DOHH2 (cell line): ENCODE measurements around the gene LANCL2.

ENCODE experiments used
- H3F3A ChIP-seq: fragments of 200-600 bp; sonication (generic), shearing (Covaris generic); 2 replicates; pipeline ENCODE4 v1.6.0; 2016; ENCODE audit warnings: antibody characterized with exemption, mild to moderate bottlenecking; ENCODE audit not compliant: control insufficient read depth, insufficient read depth
- H3K27ac ChIP-seq: fragments of 200-600 bp; sonication (generic); 2 replicates; pipeline ENCODE4 v1.5.1; 2014; ENCODE audit warnings: low read depth, mild to moderate bottlenecking, low read length, moderate library complexity
- H3K27me3 ChIP-seq: fragments of 200-600 bp; sonication (generic); 2 replicates; pipeline ENCODE4 v1.6.1; 2014; ENCODE audit warnings: mild to moderate bottlenecking, low read length, mixed read lengths; ENCODE audit not compliant: control insufficient read depth
- H3K36me3 ChIP-seq: fragments of 200-600 bp; sonication (generic); 2 replicates; pipeline ENCODE4 v1.6.1; 2014; ENCODE audit warnings: mild to moderate bottlenecking, low read length, moderate library complexity, mixed read lengths; ENCODE audit not compliant: control insufficient read depth
- H3K4me1 ChIP-seq: fragments of 200-600 bp; sonication (generic); 2 replicates; pipeline ENCODE4 v1.6.1; 2014; ENCODE audit warnings: mild to moderate bottlenecking, low read length, mixed read lengths; ENCODE audit not compliant: control insufficient read depth
- H3K4me2 ChIP-seq: fragments of 200-600 bp; sonication (generic); 2 replicates; pipeline ENCODE4 v1.6.0; 2014; ENCODE audit warnings: mild to moderate bottlenecking, low read length, moderate library complexity
- H3K4me3 ChIP-seq: fragments of 200-600 bp; sonication (generic); 2 replicates; pipeline ENCODE4 v1.5.1; 2014; ENCODE audit warnings: mild to moderate bottlenecking, low read length, mixed read lengths
- H3K79me2 ChIP-seq: fragments of 200-600 bp; sonication (generic); 2 replicates; pipeline ENCODE4 v1.6.1; 2014; ENCODE audit warnings: mild to moderate bottlenecking, low read length, mixed read lengths; ENCODE audit not compliant: control insufficient read depth
- H3K9me2 ChIP-seq: fragments of 200-600 bp; sonication (generic); replicated peaks from 2 replicates; pipeline ENCODE4 v1.6.1; 2014; ENCODE audit warnings: mild to moderate bottlenecking, low read length, mixed read lengths; ENCODE audit not compliant: control insufficient read depth
- H3K9me3 ChIP-seq: fragments of 200-600 bp; sonication (generic); 2 replicates; pipeline ENCODE4 v1.6.1; 2014; ENCODE audit warnings: antibody characterized with exemption, low read length, mixed read lengths; ENCODE audit not compliant: control insufficient read depth, insufficient read depth
- H4K20me1 ChIP-seq: fragments of 200-600 bp; sonication (generic); 2 replicates; pipeline ENCODE4 v1.6.0; 2014; ENCODE audit warnings: low read depth, mild to moderate bottlenecking, antibody characterized with exemption, low read length, moderate library complexity; ENCODE audit not compliant: control insufficient read depth, insufficient read depth
- EZH2phosphoT487 ChIP-seq: fragments of 200-600 bp; sonication (generic); IDR thresholded peaks from 2 replicates; pipeline ENCODE4 v1.6.1; 2017; ENCODE audit warnings: borderline replicate concordance, mild to moderate bottlenecking, antibody characterized with exemption, low read length, moderate library complexity, mixed read lengths
- TF ChIP-seq, protein P1 (sequence below): fragments of 200-600 bp; sonication (generic); IDR thresholded peaks from one replicate; pipeline ENCODE4 v1.5.1; 2014; ENCODE audit warnings: antibody characterized with exemption, mild to moderate bottlenecking, low read depth, low read length; ENCODE audit not compliant: poor library complexity, severe bottlenecking

The LANCL2 gene

DNA sequence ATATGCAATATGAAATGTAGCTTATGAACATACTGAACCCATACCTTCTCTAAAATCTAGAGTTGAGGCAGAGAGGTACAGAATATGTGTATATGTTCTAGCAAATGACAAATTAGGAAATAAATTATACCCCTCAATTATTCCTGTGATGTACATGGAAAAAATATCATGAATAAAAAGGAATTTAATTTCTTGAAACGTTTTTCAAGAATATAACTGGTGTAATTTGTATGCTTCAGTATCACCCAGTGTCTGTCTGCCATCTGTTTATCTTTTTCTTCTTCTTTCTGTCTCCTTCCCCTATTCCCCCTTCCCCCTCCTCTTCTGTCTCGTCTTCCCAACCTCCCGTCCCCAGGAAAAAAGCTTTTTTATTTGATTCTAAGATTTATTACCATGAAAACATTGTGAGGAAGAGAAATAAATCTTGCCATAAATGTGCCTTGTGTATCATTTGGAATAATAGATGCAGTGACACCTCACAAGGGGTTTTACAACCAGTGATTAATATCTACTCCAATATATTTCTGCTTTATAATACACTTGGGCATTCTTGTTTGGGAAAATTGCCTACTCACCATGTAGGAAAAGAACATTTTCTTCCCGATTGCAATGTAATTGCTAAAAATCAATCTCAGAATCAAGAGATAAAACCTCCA lies 12.2 kb downstream of the LANCL2 start:
- Histone ChIP-seq H3K27me3 (no peaks in the 10 kb centered on the region), H3K36me3 (peaks cover 2% of the 10 kb centered on the region; the same call in 1 of the 2 replicates), H4K20me1 (no peaks in the 10 kb centered on the region), H3K4me1 (peaks cover 19% of the 10 kb centered on the region), H3K79me2 (peaks cover 21% of the 10 kb centered on the region), H3K4me3 (no peak overlapping the region), H3K9me2 (no peaks in the 10 kb centered on the region), H3F3A (no peaks in the 10 kb centered on the region), H3K9me3 (no peaks in the 10 kb centered on the region), H3K4me2 (no peak overlapping the region), H3K27ac (no peak overlapping the region)
- TF ChIP-seq EZH2phosphoT487, result no peak
- TF ChIP-seq, protein P1, sequence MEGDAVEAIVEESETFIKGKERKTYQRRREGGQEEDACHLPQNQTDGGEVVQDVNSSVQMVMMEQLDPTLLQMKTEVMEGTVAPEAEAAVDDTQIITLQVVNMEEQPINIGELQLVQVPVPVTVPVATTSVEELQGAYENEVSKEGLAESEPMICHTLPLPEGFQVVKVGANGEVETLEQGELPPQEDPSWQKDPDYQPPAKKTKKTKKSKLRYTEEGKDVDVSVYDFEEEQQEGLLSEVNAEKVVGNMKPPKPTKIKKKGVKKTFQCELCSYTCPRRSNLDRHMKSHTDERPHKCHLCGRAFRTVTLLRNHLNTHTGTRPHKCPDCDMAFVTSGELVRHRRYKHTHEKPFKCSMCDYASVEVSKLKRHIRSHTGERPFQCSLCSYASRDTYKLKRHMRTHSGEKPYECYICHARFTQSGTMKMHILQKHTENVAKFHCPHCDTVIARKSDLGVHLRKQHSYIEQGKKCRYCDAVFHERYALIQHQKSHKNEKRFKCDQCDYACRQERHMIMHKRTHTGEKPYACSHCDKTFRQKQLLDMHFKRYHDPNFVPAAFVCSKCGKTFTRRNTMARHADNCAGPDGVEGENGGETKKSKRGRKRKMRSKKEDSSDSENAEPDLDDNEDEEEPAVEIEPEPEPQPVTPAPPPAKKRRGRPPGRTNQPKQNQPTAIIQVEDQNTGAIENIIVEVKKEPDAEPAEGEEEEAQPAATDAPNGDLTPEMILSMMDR, result no peak

DNA sequence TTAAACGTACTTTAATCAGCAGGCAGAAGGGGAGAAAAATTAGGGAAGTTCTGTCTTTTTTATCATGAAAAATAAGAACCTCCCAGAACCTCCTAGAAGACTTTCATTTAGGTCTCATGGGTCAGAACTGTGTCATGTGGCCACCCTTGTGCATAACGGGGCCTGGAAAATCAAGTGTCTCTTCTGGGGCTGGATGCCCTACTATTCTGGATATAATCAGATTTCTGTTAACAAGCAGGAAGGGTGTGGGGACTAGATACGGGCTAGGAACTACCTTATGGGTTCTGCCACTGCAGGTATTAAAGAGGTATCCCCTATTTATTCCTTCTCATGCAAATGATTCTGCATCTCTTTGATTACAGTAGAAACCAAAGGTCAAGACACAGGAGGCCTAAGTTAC lies 14.1 kb downstream of the LANCL2 start:
- Histone ChIP-seq H3K4me1 (peaks cover 8% of the 10 kb centered on the region), H4K20me1 (no peaks in the 10 kb centered on the region), H3K9me2 (no peaks in the 10 kb centered on the region), H3K79me2 (peaks cover 9% of the 10 kb centered on the region; the same call in 1 of the 2 replicates), H3K4me3 (no peak overlapping the region), H3K27ac (no peak overlapping the region), H3K36me3 (no peaks in the 10 kb centered on the region), H3K9me3 (peaks cover 7% of the 10 kb centered on the region; the same call in 1 of the 2 replicates), H3K27me3 (no peaks in the 10 kb centered on the region), H3K4me2 (no peak overlapping the region), H3F3A (no peaks in the 10 kb centered on the region)
- TF ChIP-seq, protein P1, result no peak
- TF ChIP-seq EZH2phosphoT487, result no peak

DNA sequence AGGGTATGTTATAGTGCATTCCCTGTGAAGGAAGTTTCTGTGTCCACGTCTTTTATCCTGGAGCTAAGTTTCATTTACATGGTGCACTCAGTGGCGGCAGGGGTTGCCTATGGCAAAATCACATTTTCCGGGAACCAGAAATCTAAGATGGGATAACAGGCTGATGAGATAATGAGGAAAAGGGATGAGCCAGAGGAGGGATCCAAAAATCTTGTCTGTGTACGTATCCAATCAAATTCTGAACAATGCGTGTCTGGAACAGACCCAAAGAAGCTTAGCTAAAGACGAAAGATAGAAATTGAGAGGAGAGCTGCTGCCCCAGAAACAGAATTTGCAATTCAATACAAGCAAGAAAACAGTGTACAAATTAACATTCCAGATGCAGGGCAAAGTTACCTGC lies 16.1 kb downstream of the LANCL2 start:
- TF ChIP-seq, protein P1, result no peak
- no peak for TF ChIP-seq EZH2phosphoT487
- no peaks in the 10 kb centered on the region for H3K36me3 ChIP-seq
- no peaks in the 10 kb centered on the region for H3K4me1 ChIP-seq
- H3K4me2 ChIP-seq, result no peak overlapping the region
- H3K79me2 ChIP-seq, result no peaks in the 10 kb centered on the region
- no peak overlapping the region for H3K4me3 ChIP-seq
- no peaks in the 10 kb centered on the region for H3K27me3 ChIP-seq
- no peak overlapping the region for H3K27ac ChIP-seq
- peaks cover 14% of the 10 kb centered on the region; the same call in 1 of the 2 replicates for H3K9me3 ChIP-seq
- no peaks in the 10 kb centered on the region for H3K9me2 ChIP-seq
- H4K20me1 ChIP-seq, result no peaks in the 10 kb centered on the region
- no peaks in the 10 kb centered on the region for H3F3A ChIP-seq
